SJSA1 (cell line): ENCODE measurements around the gene CTSV. TPM values are rescaled to one million over a fixed set of nuclear protein-coding genes. Genes with fewer than 3 reads are reported as not detected.
"Not testable (repeated sequence)": the region's sequence is repeated elsewhere in the genome, so short reads cannot be mapped to it uniquely, and the experiment has no call there.

Experiments
- DNase-seq, 2 experiments: peaks; one replicate each; pipeline ENCODE4 v3.0.0-alpha.2; 2015 to 2020; ENCODE audit warnings: low spot score in 2 of 2, low read depth in 1 of 2
- H3K27ac ChIP-seq: fragments of 250-450 bp; sonication (Bioruptor Pico); 2 replicates; pipeline ENCODE4 v1.5.1; 2020; ENCODE audit warnings: mild to moderate bottlenecking, moderate library complexity
- H3K27me3 ChIP-seq: fragments of 250-450 bp; sonication (Bioruptor Pico); replicated peaks from 2 replicates; pipeline ENCODE4 v1.5.1; 2020; ENCODE audit warnings: mild to moderate bottlenecking, moderate library complexity
- H3K36me3 ChIP-seq: fragments of 250-450 bp; sonication (Bioruptor Pico); 2 replicates; pipeline ENCODE4 v1.5.1; 2020; ENCODE audit warnings: mild to moderate bottlenecking
- H3K4me1 ChIP-seq: fragments of 250-450 bp; sonication (Bioruptor Pico); replicated peaks from 2 replicates; pipeline ENCODE4 v1.6.1; 2021; ENCODE audit warnings: mild to moderate bottlenecking
- H3K4me3 ChIP-seq: fragments of 250-450 bp; sonication (Bioruptor Pico); 2 replicates; pipeline ENCODE4 v1.5.1; 2020; ENCODE audit warnings: mild to moderate bottlenecking
- H3K9me3 ChIP-seq: fragments of 250-450 bp; sonication (Bioruptor Pico); replicated peaks from 2 replicates; pipeline ENCODE4 v1.5.1; 2020; ENCODE audit warnings: mild to moderate bottlenecking
- total RNA-seq: library from RNA; depleted of rRNA; stranded (reverse); fragments of >200 nt; shearing (Covaris generic); gene quantifications from 2 replicates; pipeline ENCODE4 v1.2.3, GENCODE V29; 2014; rRNA removed

CTSV gene
- total RNA-seq, 1 experiment from 2014 or later, result 0.05 TPM

GRCh38 chr9:97001338-97001737 lies 37.6 kb downstream of the CTSV start:
- H3K27ac ChIP-seq, H3K4me3 ChIP-seq, H3K9me3 ChIP-seq, DNase-seq, H3K36me3 ChIP-seq, H3K27me3 ChIP-seq, H3K4me1 ChIP-seq: not testable (repeated sequence)

GRCh38 chr9:97000139-97000787 lies 38.7 kb downstream of the CTSV start:
- not testable (repeated sequence) for H3K27ac ChIP-seq, H3K9me3 ChIP-seq, DNase-seq, H3K36me3 ChIP-seq, H3K4me3 ChIP-seq, H3K4me1 ChIP-seq, H3K27me3 ChIP-seq

GRCh38 chr9:96999733-97000132 lies 39.2 kb downstream of the CTSV start:
- H3K9me3 ChIP-seq, H3K27me3 ChIP-seq, H3K4me3 ChIP-seq, H3K4me1 ChIP-seq, H3K27ac ChIP-seq, H3K36me3 ChIP-seq, DNase-seq: not testable (repeated sequence)

- DNase-seq, H3K4me3 ChIP-seq, H3K27ac ChIP-seq, H3K36me3 ChIP-seq, H3K4me1 ChIP-seq, H3K27me3 ChIP-seq, H3K9me3 ChIP-seq: not testable (repeated sequence)
These were observed 41.8 kb downstream of the CTSV start for GRCh38 chr9:96997009-96997701.

GRCh38 chr9:96994531-96995016 lies 44.4 kb downstream of the CTSV start:
- not testable (repeated sequence) for H3K4me3 ChIP-seq

GRCh38 chr9:96992303-96992702 lies 46.6 kb downstream of the CTSV start:
- DNase-seq, H3K27me3 ChIP-seq, H3K9me3 ChIP-seq, H3K4me3 ChIP-seq, H3K4me1 ChIP-seq, H3K36me3 ChIP-seq, H3K27ac ChIP-seq: not testable (repeated sequence)

More at GRCh38 chr9:96994531-96995016, 44.4 kb downstream of the CTSV start:
- not testable (repeated sequence) for DNase-seq, H3K27me3 ChIP-seq, H3K9me3 ChIP-seq, H3K27ac ChIP-seq, H3K4me1 ChIP-seq, H3K36me3 ChIP-seq

GRCh38 chr9:96989747-96990318 lies 49.1 kb downstream of the CTSV start:
- not testable (repeated sequence) for DNase-seq, H3K4me1 ChIP-seq, H3K27me3 ChIP-seq, H3K4me3 ChIP-seq, H3K36me3 ChIP-seq, H3K9me3 ChIP-seq, H3K27ac ChIP-seq

- not testable (repeated sequence) for H3K4me1 ChIP-seq, H3K36me3 ChIP-seq, DNase-seq, H3K27me3 ChIP-seq, H3K9me3 ChIP-seq, H3K4me3 ChIP-seq, H3K27ac ChIP-seq
These were observed 54.1 kb downstream of the CTSV start for GRCh38 chr9:96984887-96985286.

- H3K27me3 ChIP-seq, H3K4me1 ChIP-seq, H3K27ac ChIP-seq, H3K4me3 ChIP-seq, H3K9me3 ChIP-seq, DNase-seq, H3K36me3 ChIP-seq: not testable (repeated sequence)
These were observed 54.8 kb downstream of the CTSV start for GRCh38 chr9:96984139-96984538.

GRCh38 chr9:96983496-96984122 lies 55.3 kb downstream of the CTSV start:
- H3K9me3 ChIP-seq, H3K27me3 ChIP-seq, H3K36me3 ChIP-seq, H3K4me3 ChIP-seq, DNase-seq, H3K4me1 ChIP-seq, H3K27ac ChIP-seq: not testable (repeated sequence)

Other genes with a start within 250 kb of the CTSV start
- 1.6 and 6.8 TPM in 2 replicates for gene ZNF782, start 184.6 kb downstream of the CTSV start, total RNA-seq
- gene NUTM2G, start 110.3 kb downstream of the CTSV start, total RNA-seq, result not detected in 2 replicates